ENCODE measurements around the gene EFNA5.

GRCh38 chr5:107533910-107534876, 136.5 kb downstream of the EFNA5 start:
- TF ChIP-seq RAD21 (IDR thresholded peaks at IDR 0.05; ENCODE audit: insufficient read depth, low read depth, low read length) (no peak), KDM1A (IDR thresholded peaks at IDR 0.05; ENCODE audit: borderline replicate concordance) (no peak), ZBTB33 (IDR thresholded peaks at IDR 0.05) (no peak)
